Vagina (tissue), 2 donors: ENCODE results near the gene CUL7. TPM values are rescaled to one million over a fixed set of nuclear protein-coding genes. Genes with fewer than 3 reads are reported as not detected.

ENCODE experiments used
- DNase-seq, 2 donors: peaks; one replicate each; pipeline ENCODE4 v3.0.0-alpha.2; 2017; ENCODE audit errors: extremely low spot score in 2 of 2
- H3K27ac ChIP-seq: fragments of 200-600 bp; sonication (generic); one replicate; pipeline ENCODE4 v1.5.1; 2019
- H3K27me3 ChIP-seq: fragments of 200-600 bp; sonication (generic); one replicate; pipeline ENCODE4 v1.5.1; 2019
- H3K36me3 ChIP-seq, 2 donors: fragments of 200-600 bp; sonication (generic); one replicate each; pipeline ENCODE4 v1.5.1; 2017 to 2019
- H3K4me1 ChIP-seq: fragments of 200-600 bp; sonication (generic); one replicate; pipeline ENCODE4 v1.5.1; 2019
- H3K4me3 ChIP-seq, 2 donors: fragments of 200-600 bp; sonication (generic); 1 replicate in 1 of 2; 2 replicates in 1 of 2; pipeline ENCODE4 v1.5.1; 2016 to 2019
- H3K9me3 ChIP-seq: fragments of 200-600 bp; sonication (generic); one replicate; pipeline ENCODE4 v1.5.1; 2019
- CTCF ChIP-seq, 3 experiments: fragments of 450-650 bp in 2 of 3; fragments of 200-600 bp in 1 of 3; sonication (generic) in 1 of 3; IDR thresholded peaks; one replicate each; pipeline ENCODE4 v1.5.1; 2017 to 2019; ENCODE audit warnings: antibody characterized with exemption in 3 of 3, mild to moderate bottlenecking in 2 of 3, moderate library complexity in 2 of 3
- POLR2A ChIP-seq, 2 donors: fragments of 450-650 bp; IDR thresholded peaks; one replicate each; pipeline ENCODE4 v1.6.1; 2017; ENCODE audit warnings: antibody characterized with exemption in 2 of 2, mild to moderate bottlenecking in 2 of 2, moderate library complexity in 2 of 2
- POLR2AphosphoS5 ChIP-seq, 2 donors: sonication (generic); formaldehyde crosslinking; IDR thresholded peaks; one replicate each; pipeline ENCODE4 v1.9.0; 2017; ENCODE audit warnings: antibody characterized with exemption in 2 of 2, mild to moderate bottlenecking in 2 of 2, low read depth in 1 of 2; ENCODE audit not compliant: insufficient read depth in 1 of 2
- intact Hi-C: fragments of 100-400 bp; cut with DNase I; formaldehyde crosslinking; loops from one replicate; pipeline ENCODE4 v1.15.1; 2023
- total RNA-seq: library from RNA; depleted of rRNA; stranded (reverse); fragments of >200 nt; gene quantifications from one replicate; pipeline ENCODE4 v1.2.3, GENCODE V29; 2016

CUL7 gene
- total RNA-seq, 1 donor from 2014 or later, result 13.0 TPM

- peak overlapping the region; percentile 75 to 82 for H3K4me3 ChIP-seq
- peaks cover 0 to 24% of the 10 kb centered on the region in 2 donors for H3K36me3 ChIP-seq
- peaks cover 32% of the 10 kb centered on the region for H3K4me1 ChIP-seq
- intact Hi-C loops, result no loop called here
- H3K9me3 ChIP-seq, result no peaks in the 10 kb centered on the region
- DNase-seq, result no peak
- no peak for TF ChIP-seq CTCF (IDR thresholded peaks at IDR 0.05)
- no peak for TF ChIP-seq POLR2AphosphoS5 (IDR thresholded peaks at IDR 0.05; ENCODE audit: insufficient read depth in 1 of 2, low read depth in 1 of 2)
- no peak for TF ChIP-seq POLR2A (IDR thresholded peaks at IDR 0.05)
- peak overlapping the region; percentile 89 for H3K27ac ChIP-seq
- H3K27me3 ChIP-seq, result no peaks in the 10 kb centered on the region
Observed at GRCh38 chr6:43060034-43060754, 6.5 kb upstream of the CUL7 start.

GRCh38 chr6:43059168-43060033 is 5.8 kb upstream of the CUL7 start, which contains the start of the genes KLC4 and MRPL2:
KLC4 (plus strand) TSS chr6:43059631; CDS start chr6:43061336, 1,705 bp downstream.
MRPL2 (minus strand) TSS chr6:43059434; CDS start chr6:43059381, 53 bp downstream.
- Histone ChIP-seq H3K27ac (peak within 1 kb of the TSS; percentile 89), H3K9me3 (no peaks in the 10 kb centered on the region), H3K36me3 (peaks cover 0 to 22% of the 10 kb centered on the region in 2 donors), H3K4me3 (peak within 1 kb of the TSS; percentile 75 to 82), H3K27me3 (no peaks in the 10 kb centered on the region), H3K4me1 (peaks cover 37% of the 10 kb centered on the region)
- intact Hi-C loops, result no loop called here
- peak; percentile 92 to 95 for TF ChIP-seq POLR2AphosphoS5 (IDR thresholded peaks at IDR 0.05; ENCODE audit: insufficient read depth in 1 of 2, low read depth in 1 of 2)
- TF ChIP-seq POLR2A (IDR thresholded peaks at IDR 0.05), result peak in 1 of 2 donors; percentile 74
- TF ChIP-seq CTCF (IDR thresholded peaks at IDR 0.05), result no peak
- DNase-seq, result peak; percentile 100

GRCh38 chr6:43058531-43058930 is 4.9 kb upstream of the CUL7 start:
- TF ChIP-seq CTCF (IDR thresholded peaks at IDR 0.05) (no peak), POLR2AphosphoS5 (IDR thresholded peaks at IDR 0.05; ENCODE audit: insufficient read depth in 1 of 2, low read depth in 1 of 2) (no peak), POLR2A (IDR thresholded peaks at IDR 0.05) (no peak)
- peak overlapping the region; percentile 89 for H3K27ac ChIP-seq
- no peak for DNase-seq
- H3K9me3 ChIP-seq, result no peaks in the 10 kb centered on the region
- peaks cover 0 to 13% of the 10 kb centered on the region in 2 donors for H3K36me3 ChIP-seq
- peak overlapping the region; percentile 75 to 82 for H3K4me3 ChIP-seq
- H3K27me3 ChIP-seq, result no peaks in the 10 kb centered on the region
- intact Hi-C loops, result no loop called here
- peaks cover 41% of the 10 kb centered on the region for H3K4me1 ChIP-seq

GRCh38 chr6:43055966-43056365 is 2.3 kb upstream of the CUL7 start:
- H3K36me3 ChIP-seq, result peaks cover 0 to 6% of the 10 kb centered on the region in 2 donors
- no peaks in the 10 kb centered on the region for H3K27me3 ChIP-seq
- H3K27ac ChIP-seq, result no peak overlapping the region
- no peaks in the 10 kb centered on the region for H3K9me3 ChIP-seq
- H3K4me1 ChIP-seq, result peaks cover 57% of the 10 kb centered on the region
- no peak for DNase-seq
- H3K4me3 ChIP-seq, result no peak overlapping the region
- no peak for TF ChIP-seq CTCF (IDR thresholded peaks at IDR 0.05)
- TF ChIP-seq POLR2A (IDR thresholded peaks at IDR 0.05), result no peak
- TF ChIP-seq POLR2AphosphoS5 (IDR thresholded peaks at IDR 0.05; ENCODE audit: insufficient read depth in 1 of 2, low read depth in 1 of 2), result no peak
- intact Hi-C loops, result no loop called here
